Rectal smooth muscle tissue (tissue), 1 donor: ENCODE measurements around the gene RASSF10.

Experiments
- H3K27ac ChIP-seq: one replicate; pipeline ENCODE4 v1.7.0; 2013; ENCODE audit warnings: low read depth, low read length, inconsistent platforms
- H3K27me3 ChIP-seq: one replicate; pipeline ENCODE4 v1.7.0; 2013; ENCODE audit warnings: low read length; ENCODE audit not compliant: control insufficient read depth, insufficient read depth
- H3K36me3 ChIP-seq: one replicate; pipeline ENCODE4 v1.7.0; 2013; ENCODE audit warnings: low read length; ENCODE audit not compliant: control insufficient read depth, insufficient read depth
- H3K4me1 ChIP-seq: one replicate; pipeline ENCODE4 v1.7.0; 2013; ENCODE audit warnings: low read length; ENCODE audit not compliant: control insufficient read depth, insufficient read depth
- H3K4me3 ChIP-seq: one replicate; pipeline ENCODE4 v1.7.0; 2013; ENCODE audit warnings: low read length
- H3K9ac ChIP-seq: one replicate; pipeline ENCODE4 v1.7.0; 2013; ENCODE audit warnings: low read length

The RASSF10 gene

DNA sequence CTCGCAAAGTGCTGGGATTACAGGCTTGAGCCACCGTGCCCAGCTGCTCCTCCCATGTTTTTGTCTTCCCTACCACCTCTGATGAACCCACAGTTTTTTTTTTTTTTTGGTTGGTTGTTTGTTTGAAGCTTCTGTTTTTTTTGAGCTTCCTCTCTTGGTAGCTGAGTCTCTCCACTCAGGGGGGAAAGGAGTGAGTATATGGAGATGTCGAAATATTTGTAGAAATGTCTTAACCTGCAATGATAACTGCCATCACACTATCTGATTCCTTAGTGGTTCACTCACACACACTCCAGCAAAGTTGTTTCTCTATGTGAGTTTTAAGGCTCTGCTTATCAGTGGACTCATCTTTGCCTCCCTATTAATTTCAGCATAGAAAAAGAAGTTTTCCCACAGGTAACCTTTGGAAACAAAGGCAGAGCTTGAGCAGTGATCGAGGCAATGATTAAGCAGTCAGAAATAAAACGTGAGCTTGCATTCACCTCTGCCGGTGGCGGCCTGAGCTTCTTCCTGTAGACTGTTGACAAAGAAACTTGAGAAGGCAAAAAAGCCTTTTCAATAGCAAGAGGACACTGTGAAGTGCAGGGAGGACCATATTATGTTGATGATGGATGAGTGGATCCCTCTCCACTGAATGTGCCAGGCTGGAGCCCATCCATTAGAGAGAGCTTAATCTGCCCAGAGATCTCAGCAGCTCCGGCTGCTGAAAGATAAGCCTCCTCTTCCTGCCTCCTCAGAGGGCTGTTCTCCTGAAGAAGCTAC lies 29.0 kb upstream of the RASSF10 start:
- H3K27me3 ChIP-seq = no peaks in the 10 kb centered on the region

DNA sequence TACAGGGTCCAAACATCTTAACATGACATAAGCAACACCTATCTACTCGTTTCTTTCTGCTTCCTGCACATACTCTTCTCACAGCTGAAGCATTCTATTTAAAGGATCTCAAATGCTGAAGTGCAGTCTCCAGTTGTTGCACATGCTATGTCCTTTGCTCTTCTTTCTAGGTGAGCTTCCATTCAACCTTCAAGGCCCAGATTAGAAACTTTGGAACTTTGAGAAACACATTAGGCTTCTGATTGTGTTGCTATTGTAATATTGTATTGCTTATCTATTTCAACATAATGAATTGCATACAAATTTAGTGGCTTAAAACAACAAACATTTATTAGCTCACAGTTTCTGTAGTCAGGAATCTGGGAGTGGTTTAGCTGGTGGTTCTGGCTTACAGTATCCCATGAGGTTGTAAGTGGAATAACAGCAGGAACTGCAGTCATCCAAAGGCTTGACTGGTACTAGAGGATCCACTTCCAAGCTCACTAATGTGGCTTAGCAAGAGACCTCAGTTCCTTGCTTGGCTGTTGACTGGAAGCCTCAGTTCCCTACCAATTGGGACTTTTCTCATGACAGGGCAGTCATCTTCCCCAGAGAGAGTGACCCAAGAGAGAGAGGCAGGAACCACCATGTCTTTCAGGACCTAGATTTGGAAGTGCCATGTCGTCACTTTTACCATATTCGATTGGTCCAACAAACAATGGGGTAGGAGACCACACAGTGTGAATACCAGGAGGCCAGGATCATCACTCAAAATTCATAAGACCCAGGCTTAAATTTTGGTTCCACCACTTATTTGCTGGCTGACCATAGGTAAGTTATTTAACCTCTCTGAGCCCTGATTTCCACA lies 27.2 kb upstream of the RASSF10 start:
- no peak overlapping the region for H3K27ac ChIP-seq
- H3K27me3 ChIP-seq = no peaks in the 10 kb centered on the region
- H3K4me3 ChIP-seq = no peak overlapping the region
- H3K4me1 ChIP-seq = no peaks in the 10 kb centered on the region
- no peaks in the 10 kb centered on the region for H3K36me3 ChIP-seq
- no peak overlapping the region for H3K9ac ChIP-seq

More for the DNA sequence above, 29.0 kb upstream of the RASSF10 start:
- Histone ChIP-seq H3K4me1 (no peaks in the 10 kb centered on the region), H3K27ac (no peak overlapping the region), H3K4me3 (no peak overlapping the region), H3K9ac (no peak overlapping the region), H3K36me3 (no peaks in the 10 kb centered on the region)

DNA sequence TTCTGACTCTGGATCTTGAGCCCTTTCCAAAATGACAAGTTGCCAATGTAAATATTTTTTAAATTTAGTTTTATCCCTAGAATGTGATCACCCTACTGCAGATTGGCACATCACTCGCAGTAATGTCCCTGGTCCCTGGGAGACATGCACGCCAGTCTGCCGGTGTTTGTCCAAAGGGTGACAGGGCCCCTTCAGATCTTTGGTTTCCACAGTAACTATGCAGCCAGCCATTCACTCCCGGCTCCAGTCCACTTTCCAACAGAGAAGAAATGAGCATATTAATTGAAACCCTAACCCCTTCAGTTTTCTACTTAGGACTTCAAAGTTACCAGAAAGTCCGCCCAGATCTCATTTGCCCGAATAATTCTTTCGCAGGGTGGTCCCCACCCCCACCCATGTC lies 25.8 kb upstream of the RASSF10 start:
- no peak overlapping the region for H3K4me3 ChIP-seq
- no peaks in the 10 kb centered on the region for H3K36me3 ChIP-seq
- no peaks in the 10 kb centered on the region for H3K4me1 ChIP-seq
- H3K27me3 ChIP-seq = no peaks in the 10 kb centered on the region
- no peak overlapping the region for H3K9ac ChIP-seq
- no peak overlapping the region for H3K27ac ChIP-seq

DNA sequence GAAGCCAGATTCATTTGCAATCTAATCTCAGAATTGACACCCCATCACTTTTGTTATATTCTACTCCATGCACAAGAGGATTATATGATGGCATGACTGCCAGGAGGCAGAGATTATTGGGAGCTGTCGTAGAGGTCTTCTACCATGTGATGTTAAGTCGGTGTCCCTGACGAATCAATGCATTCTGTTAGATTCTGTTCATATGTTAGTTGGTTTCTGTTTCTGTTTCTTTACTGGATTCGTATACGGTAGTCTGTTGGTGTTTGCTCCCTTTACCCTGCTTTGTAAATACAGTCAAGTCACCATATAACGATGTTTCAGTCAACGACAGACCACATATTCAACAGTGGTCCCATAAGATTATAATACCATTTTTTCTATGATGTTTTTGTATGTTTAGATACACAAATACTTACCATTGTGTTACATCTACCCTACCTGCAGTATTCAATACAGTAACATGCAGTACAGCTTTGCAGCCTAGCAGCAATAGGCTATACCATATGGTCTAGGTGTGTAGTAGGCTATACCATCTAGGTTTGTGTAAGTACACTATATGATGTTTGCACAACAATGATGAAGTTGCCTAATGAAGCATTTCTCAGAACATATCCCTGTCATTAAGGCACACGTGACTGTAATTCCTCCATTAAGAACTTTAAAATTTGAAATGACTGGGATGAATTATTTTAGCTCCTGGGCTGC lies 22.8 kb upstream of the RASSF10 start:
- Histone ChIP-seq H3K4me1 (no peaks in the 10 kb centered on the region), H3K27ac (no peak overlapping the region), H3K4me3 (no peak overlapping the region), H3K9ac (no peak overlapping the region), H3K36me3 (no peaks in the 10 kb centered on the region), H3K27me3 (no peaks in the 10 kb centered on the region)

DNA sequence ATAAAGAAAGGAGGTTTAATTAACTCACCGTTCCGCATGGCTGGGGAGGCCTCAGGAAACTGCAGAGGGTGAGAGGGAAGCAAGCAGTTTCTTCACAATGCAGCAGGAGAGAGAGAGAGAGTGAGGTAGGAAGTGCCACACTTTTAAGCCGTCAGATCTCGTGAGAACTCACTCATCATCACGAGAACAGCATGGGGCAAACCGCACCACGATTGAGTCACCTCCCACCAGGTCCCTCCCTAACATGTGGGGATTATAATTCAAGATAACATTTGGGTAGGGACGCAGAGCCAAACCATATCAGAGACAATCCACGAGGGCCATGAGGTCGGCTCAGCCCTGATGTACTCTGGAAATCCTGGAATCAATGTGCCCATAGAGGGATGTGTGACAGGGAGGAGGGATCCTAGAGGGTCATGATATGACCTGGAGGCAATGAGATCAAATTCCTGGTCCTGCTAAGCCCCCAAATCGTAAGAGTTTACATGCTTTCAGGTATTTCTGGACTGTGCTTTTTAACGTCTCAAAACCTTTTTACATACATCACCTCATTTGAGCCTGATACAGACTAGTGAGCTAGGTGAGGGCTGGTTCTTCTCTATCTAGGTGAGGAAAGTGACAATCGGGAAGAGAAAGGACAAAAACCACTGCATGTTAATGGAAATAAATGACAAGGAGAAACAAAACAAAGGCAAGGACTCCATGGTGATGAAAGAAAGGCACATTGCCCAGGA lies 19.5 kb upstream of the RASSF10 start:
- Histone ChIP-seq H3K9ac (no peak overlapping the region), H3K36me3 (no peaks in the 10 kb centered on the region), H3K27ac (no peak overlapping the region), H3K4me3 (no peak overlapping the region), H3K27me3 (no peaks in the 10 kb centered on the region), H3K4me1 (no peaks in the 10 kb centered on the region)

DNA sequence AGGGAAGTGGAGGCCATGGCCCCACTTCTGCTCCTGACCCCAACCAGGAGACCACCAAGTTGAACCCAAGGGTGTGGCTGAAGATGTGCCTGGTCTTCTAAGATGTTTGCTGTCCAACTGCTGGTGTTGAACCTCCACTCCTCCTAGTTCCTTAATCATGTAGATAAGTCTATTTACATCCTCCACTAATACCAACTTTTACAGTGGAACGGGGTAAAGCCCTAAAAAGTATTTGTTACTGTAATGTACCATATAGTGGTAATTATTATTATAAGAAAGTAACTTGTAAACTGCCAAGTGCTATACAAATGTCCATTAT lies 19.0 kb upstream of the RASSF10 start:
- no peak overlapping the region for H3K27ac ChIP-seq
- H3K27me3 ChIP-seq = no peaks in the 10 kb centered on the region
- H3K4me3 ChIP-seq = no peak overlapping the region
- H3K9ac ChIP-seq = no peak overlapping the region
- no peaks in the 10 kb centered on the region for H3K36me3 ChIP-seq
- H3K4me1 ChIP-seq = no peaks in the 10 kb centered on the region

DNA sequence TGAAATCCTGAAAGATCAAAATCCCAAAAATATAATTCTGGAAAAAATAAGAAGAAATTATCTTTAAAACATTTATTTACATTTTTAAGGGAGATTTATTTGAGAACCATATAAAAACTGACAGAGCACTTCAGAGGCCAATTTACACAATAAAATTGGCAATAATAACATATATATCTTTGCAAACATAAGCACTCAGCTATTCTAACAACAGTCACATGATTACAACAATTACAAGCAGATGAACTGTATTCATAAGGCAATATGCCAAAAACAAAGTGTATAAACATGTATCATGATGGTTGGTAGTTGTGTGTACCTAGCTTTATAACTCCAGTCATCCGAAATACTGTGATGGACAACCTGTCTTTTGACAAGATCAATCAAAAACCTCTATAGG lies 17.7 kb upstream of the RASSF10 start:
- no peaks in the 10 kb centered on the region for H3K4me1 ChIP-seq
- H3K27me3 ChIP-seq = no peaks in the 10 kb centered on the region
- no peak overlapping the region for H3K27ac ChIP-seq
- no peaks in the 10 kb centered on the region for H3K36me3 ChIP-seq
- H3K4me3 ChIP-seq = no peak overlapping the region
- no peak overlapping the region for H3K9ac ChIP-seq

DNA sequence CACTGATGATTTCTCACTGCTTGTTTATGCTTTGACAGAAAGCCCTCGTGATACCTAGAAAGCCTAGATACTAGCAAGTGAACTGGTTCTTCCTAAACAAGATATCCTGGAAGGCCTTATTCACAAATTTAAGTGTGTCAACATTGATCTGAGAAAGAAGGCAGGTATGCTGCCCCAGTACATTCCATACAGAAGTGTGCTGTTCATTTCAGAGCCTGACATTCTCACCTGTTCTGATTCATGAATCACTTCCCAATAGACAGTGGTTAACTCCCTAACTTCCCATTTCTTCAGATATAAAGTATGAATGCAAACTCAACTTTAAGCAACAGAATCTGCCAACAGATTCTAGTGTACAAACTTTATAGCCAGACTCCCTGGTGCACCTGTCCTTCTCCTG lies 15.5 kb upstream of the RASSF10 start:
- Histone ChIP-seq H3K4me1 (no peaks in the 10 kb centered on the region), H3K36me3 (no peaks in the 10 kb centered on the region), H3K27ac (no peak overlapping the region), H3K27me3 (no peaks in the 10 kb centered on the region), H3K9ac (no peak overlapping the region), H3K4me3 (no peak overlapping the region)

DNA sequence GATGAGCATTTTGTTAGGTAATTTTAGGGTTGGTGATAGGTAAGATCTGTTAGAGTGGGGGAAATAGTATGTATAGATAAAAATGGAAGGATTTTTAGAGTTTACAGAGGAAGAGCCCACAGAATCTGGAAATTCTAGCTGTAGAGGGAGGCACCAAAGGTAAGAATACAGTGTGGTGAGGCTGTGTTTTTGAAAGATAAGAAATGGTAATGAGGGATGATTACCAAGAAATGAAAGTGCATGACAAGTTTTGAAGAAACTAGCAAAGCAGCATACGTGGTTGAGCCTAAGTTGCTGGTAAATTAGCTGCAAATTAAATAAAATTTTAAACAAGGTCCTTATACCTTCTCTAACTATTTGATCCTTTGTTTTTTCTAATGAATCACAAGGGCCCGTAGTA lies 14.6 kb upstream of the RASSF10 start:
- Histone ChIP-seq H3K27me3 (no peaks in the 10 kb centered on the region), H3K9ac (no peak overlapping the region), H3K36me3 (no peaks in the 10 kb centered on the region), H3K4me1 (no peaks in the 10 kb centered on the region), H3K27ac (no peak overlapping the region), H3K4me3 (no peak overlapping the region)

DNA sequence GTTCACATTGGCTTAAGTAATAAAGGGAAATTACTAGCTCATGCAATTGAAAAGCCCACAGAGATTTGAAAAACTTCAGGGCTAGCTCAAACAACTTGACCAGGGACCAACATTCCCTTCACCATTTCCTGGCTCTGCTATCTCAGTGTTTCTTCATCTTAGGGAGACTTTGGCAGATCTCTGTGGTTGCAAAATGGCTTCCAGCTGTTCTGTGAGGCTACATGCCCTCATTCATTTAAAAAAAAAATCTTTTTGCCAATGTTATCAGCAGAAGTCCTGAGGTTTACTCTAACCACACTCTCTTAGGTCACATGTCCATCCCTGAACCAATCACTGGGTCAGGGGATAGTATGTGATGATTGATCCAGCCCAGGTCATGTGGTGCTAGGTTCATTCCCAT lies 13.9 kb upstream of the RASSF10 start:
- no peaks in the 10 kb centered on the region for H3K36me3 ChIP-seq
- no peak overlapping the region for H3K4me3 ChIP-seq
- H3K27ac ChIP-seq = no peak overlapping the region
- H3K27me3 ChIP-seq = no peaks in the 10 kb centered on the region
- H3K4me1 ChIP-seq = no peaks in the 10 kb centered on the region
- H3K9ac ChIP-seq = no peak overlapping the region

DNA sequence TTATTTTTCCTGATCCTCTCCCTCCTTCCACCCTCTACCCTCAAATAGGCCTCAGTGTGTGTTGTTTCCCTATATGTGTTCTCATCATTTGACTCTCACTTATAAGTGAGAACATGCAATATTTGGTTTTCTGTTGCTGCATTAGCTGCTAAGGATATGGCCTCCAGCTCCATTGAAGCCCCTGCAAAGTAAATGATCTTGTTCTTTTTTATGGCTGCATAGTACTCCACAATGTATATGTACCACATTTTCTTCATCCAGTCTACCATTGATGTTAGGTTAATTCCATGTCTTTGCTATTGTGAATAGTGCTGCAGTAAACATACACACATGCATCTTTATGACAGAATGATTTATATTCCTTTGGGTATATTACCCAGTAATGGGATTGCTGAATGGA lies 13.3 kb upstream of the RASSF10 start:
- H3K36me3 ChIP-seq = no peaks in the 10 kb centered on the region

DNA sequence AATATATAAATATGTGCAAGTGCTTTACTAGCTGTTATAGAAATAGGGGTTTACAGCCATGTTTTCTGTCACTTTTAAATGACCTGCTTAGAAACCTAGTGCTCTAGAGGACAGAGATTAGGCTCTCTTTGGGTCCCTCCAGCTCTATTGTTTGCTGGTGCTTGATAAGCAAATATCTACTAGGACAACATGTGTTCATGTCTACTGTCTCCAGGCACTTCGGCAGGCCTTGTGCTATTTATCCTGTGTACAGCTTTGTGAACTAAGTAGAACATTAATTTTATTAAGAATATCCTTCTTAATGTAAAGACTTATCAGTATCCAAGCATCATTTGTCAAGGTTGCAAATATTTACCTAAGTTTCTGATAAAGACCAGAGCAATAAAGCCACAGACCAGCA lies 11.9 kb upstream of the RASSF10 start:
- H3K27ac ChIP-seq = no peak overlapping the region
- no peaks in the 10 kb centered on the region for H3K4me1 ChIP-seq
- H3K36me3 ChIP-seq = no peaks in the 10 kb centered on the region
- no peak overlapping the region for H3K4me3 ChIP-seq
- H3K9ac ChIP-seq = no peak overlapping the region
- no peaks in the 10 kb centered on the region for H3K27me3 ChIP-seq

More for the DNA sequence above, 13.3 kb upstream of the RASSF10 start:
- Histone ChIP-seq H3K27ac (no peak overlapping the region), H3K27me3 (no peaks in the 10 kb centered on the region), H3K4me3 (no peak overlapping the region), H3K9ac (no peak overlapping the region), H3K4me1 (no peaks in the 10 kb centered on the region)
